GM21825 (cell line): ENCODE results near the gene CCNK.

Source experiments
- ATAC-seq: cut with Tn5 transposase; IDR thresholded peaks from one replicate; pipeline ENCODE4 v1.9.1; 2021; ENCODE audit warnings: mild to moderate bottlenecking, moderate library complexity; ENCODE audit not compliant: unreplicated experiment

Gene CCNK

DNA sequence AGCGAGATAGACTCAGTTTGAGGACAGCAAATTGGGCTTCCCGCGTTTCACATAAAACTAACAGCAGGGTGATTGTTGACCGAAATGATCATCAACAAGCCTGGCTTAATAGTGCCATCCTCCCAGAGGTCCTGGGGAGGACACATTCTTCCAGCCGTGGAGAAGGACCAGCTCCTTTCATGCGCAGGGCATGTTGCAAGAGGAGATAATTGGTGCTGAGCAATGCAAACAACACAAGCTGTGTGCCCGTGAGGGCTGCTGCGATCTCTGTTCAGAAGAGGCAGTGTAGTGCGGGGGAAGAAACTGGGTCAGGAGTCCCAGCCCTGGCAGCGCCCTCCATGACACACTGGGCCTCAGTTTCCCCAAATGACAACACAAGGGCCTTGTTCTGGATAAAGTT is 68.5 kb downstream of the CCNK start:
- no peak for ATAC-seq

GRCh38 chr14:99550387-99550992 is 69.3 kb downstream of the CCNK start:
- ATAC-seq: no peak

DNA sequence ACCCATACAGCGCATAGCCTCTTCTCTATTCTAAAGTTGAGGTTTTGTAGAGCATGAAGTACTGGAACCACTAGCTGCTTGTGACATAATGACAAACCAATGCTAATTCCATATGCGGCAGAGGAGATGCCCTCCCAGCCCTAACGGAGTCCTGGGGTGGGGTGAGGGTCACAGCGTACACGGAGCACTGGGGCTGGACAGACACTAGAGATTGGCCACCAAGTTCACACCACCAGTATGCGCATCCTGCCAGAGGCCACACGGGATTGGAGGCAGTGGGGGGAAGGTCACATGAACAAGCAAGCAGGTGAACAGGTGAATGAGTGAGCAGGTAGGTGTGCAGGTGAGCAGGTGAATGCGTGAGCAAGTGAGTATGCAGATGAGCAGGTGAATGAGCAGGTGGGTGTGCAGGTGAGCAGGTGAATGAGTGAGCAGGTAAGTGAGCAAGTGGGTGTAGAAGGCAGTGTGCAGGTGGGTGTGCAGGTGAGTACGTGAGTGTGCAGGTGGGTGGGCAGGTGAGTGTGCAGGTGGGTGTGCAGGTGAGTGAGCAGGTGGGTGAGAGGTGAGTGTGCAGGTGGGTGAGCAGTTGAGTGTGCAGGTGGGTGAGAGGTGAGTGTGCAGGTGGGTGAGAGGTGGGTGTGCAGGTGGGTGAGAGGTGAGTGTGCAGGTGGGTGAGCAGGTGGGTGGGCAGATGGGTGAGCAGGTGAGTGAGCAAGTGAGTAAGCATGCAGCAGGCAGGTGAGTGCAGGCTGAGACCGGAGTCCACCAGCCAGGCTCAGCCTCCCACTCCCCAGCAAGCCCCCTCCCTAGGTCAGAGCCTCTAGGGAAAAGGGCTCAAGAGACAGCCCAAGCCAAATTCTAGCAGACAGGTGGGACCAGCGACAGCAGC is 70.1 kb downstream of the CCNK start:
- ATAC-seq: no peak

DNA sequence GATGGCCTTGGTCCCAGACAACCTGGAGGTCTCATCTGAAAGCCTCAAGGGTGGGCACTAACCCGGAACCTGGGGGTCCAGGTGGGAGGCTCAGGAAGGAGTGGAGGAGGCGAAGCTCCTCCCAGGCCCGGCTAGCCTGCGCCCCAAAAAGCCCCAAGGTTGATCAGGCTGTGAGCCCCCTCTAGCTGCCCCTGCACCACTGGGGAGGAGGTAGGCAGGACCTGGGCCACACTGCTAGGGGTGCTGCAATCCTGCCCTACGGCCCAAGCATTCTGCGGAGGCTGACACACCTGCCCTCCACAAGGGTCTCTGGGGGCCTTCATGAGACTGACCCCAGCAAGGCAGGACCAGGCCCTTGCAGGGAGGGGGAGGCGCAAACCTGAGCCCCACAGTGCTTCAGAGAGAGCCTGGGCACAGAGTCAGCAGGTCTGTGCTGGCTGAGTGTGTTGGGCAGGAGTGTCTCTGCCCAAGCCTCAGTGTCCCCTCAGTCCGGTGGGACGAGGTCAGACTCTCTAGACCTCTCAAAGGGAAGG is 70.9 kb downstream of the CCNK start:
- no peak for ATAC-seq

DNA sequence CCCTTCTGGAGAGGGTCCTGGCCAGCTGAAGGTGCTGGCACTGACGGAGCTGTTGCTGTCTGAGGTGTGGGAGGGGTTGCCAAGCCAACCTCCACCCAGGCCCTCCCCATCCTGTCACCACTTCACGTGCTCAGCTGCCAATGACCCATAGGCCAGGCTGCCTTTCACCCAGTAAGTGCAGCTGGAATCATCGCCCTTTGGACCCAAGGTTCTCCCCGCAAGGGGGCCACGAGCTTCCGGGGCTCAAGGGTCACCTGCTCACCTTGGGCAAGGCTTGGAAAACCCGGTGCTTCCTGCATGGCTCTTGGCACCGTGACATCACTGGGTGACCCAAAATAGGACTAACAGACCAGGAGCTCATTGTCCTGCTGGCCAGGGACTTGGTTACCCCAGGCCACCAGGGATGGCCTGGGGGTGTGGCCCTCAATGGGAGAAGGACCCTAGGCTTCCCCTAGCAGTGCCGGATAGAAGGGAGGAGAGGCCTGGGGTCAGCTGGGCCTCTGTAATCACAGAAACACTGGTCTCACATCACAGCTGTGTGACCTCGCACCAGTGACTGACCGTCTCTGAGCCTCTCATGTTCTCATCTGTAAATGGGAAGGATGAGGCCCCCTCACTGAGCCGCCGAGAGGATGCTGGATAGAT is 71.5 kb downstream of the CCNK start:
- ATAC-seq: no peak

DNA sequence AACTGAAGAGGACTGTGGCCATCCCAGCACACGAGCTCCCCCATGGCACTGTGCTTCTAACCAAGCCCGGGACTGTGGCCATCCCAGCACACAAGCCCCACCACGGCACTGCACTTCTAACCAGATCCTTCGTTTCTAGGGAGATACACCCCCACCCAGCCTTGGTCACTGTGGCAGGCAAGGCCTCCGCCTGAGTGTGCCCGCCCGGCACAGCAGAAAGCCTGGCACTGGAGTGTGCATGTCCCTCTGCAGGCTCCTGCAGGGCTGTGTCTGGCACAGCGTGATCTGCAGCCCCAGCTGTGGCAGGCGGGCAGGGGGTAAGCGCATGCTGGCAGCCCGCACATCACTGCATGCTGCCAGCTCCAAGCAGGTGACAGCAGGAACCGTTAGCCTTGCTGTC is 73.0 kb downstream of the CCNK start:
- no peak for ATAC-seq

- ATAC-seq: no peak
Measured at GRCh38 chr14:99554757-99555531, 73.7 kb downstream of the CCNK start.

DNA sequence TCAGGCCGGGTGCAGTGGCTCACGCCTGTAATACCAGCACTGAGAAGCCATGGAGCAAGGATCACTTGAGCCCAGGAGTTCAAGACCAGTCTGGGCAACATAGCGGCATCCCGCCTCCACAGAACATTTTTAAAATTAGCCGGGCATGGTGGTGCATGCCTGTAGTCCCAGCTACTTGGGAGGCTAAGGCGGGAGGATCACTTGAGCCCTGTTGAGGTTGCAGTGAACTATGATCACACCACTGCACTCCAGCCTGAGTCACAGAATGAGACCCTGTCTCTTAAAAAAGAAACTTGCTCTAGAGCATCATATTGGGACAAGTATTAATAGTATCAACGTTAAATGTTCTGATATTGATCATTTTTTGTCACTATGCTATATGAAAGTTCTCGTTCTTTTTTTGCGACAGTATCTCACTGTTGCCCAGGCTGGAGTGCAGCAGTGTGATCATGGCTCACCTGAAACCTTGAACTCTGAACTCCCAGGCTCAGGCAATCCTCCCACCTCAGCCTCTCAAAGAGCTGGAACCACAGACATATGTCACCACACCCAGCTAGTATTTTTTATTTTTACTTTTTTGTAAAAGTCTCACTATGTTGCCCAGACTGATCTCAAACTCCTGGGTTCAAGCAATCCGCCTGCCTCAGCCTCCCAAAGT is 75.1 kb downstream of the CCNK start:
- no peak for ATAC-seq

DNA sequence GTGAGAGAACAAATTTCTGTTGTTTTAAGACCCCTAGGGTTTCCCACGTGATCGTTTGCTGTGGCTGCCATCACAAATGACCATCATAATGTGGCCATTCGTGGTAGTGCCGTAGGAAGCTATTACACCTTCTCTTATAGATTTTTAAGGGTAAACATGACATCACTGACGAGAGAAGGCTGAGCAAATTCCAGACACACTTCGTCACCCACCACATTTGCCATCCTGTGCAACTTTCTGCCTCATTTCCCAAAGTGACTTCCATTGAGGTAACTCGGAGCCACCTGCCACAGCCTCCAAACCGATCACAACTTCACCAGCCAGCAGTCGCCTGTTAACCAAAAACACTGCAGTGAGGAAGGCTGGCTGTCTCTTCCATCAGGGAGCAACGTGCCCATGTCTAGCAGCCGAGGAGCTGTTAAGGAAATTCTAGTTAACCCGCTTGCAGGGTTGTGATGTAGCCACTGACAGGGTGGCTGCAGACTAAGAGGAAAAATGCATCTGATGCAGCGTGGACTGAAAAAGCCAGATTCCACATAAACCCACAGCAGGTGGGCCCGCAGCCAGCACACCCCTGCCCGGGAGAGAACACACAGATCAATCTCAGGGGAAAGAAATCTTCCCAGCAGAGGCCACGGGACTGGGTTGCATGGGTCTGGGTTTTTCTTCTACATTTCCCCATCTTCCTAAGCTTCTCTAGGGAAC is 78.2 kb downstream of the CCNK start:
- no peak for ATAC-seq

- no peak for ATAC-seq
Measured at GRCh38 chr14:99560403-99560802, 79.2 kb downstream of the CCNK start.

DNA sequence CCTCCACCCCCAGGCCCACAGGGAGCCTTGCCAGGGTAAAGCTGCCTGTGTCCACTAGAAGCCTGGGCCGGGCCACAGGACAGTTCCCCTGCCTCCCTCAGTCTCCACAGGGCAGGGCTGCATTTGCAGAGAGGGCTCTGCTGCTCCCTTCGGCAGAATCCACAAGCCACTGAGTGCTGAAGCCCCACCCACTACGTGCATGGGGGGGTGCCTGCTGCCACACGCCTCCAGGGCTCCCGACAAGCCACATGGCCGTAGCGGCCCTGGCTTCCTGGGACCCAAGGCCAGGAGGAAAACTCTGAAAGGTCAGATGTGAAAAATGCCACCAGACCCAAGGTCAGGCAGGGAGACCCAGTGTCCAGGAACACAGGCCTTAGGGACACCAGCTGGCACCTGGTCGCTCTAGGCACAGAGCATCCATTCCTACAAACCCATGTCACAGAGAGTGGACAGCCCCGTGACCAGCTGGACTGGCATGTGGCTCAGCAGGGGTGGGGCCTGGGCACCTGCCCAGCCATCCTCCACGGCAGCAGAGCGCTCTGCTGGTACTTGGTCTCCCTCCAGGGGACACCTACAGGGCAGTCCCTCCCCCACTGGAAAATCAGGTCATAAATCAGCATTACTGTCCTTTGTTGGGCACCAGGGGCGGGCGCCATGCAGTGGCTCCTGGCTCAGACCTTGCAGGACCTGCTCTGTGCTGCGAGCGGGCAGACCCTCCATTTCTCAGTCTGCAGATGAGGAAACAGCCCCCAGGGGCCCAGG is 79.9 kb downstream of the CCNK start:
- ATAC-seq: no peak

GRCh38 chr14:99561864-99562263 is 80.7 kb downstream of the CCNK start:
- ATAC-seq: no peak
